Measurements from ENCODE around the gene ANO7.

The ANO7 gene

DNA sequence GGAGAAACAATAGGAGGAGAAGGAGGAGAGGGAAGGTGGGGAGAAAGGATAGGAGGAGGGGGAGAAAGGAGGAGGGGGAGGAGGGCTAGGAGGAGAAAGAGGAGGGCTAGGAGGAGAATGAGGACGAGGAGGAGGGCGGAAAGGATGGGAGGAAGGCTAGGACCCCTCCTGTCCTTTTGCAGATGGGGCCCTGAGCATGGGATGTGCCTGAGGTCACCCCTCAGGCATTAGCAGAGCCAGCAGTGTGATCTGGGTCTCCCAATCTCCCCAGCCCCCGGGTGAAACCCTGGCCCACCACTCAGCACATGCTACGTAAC is 601 bp upstream of the ANO7 start:
- DNase-seq (ENCODE audit: low read depth, low spot score): no peak
- no peak overlapping the region for H3K4me3 ChIP-seq (ENCODE audit: low read depth, low read length)
- in situ Hi-C loops (cut with HindIII; ENCODE audit: low sequenced_read_pairs): no loop called here
- TF ChIP-seq, protein P1, sequence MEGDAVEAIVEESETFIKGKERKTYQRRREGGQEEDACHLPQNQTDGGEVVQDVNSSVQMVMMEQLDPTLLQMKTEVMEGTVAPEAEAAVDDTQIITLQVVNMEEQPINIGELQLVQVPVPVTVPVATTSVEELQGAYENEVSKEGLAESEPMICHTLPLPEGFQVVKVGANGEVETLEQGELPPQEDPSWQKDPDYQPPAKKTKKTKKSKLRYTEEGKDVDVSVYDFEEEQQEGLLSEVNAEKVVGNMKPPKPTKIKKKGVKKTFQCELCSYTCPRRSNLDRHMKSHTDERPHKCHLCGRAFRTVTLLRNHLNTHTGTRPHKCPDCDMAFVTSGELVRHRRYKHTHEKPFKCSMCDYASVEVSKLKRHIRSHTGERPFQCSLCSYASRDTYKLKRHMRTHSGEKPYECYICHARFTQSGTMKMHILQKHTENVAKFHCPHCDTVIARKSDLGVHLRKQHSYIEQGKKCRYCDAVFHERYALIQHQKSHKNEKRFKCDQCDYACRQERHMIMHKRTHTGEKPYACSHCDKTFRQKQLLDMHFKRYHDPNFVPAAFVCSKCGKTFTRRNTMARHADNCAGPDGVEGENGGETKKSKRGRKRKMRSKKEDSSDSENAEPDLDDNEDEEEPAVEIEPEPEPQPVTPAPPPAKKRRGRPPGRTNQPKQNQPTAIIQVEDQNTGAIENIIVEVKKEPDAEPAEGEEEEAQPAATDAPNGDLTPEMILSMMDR (IDR thresholded peaks at IDR 0.05; ENCODE audit: low read depth, low read length): no peak

GRCh38 chr2:241189093-241189855 is 797 bp downstream of the ANO7 start:
- in situ Hi-C loops (cut with HindIII; ENCODE audit: low sequenced_read_pairs): no loop called here
- TF ChIP-seq, protein P1 (IDR thresholded peaks at IDR 0.05; ENCODE audit: low read depth, low read length): no peak
- no peak for DNase-seq (ENCODE audit: low read depth, low spot score)
- H3K4me3 ChIP-seq (ENCODE audit: low read depth, low read length): no peak overlapping the region

DNA sequence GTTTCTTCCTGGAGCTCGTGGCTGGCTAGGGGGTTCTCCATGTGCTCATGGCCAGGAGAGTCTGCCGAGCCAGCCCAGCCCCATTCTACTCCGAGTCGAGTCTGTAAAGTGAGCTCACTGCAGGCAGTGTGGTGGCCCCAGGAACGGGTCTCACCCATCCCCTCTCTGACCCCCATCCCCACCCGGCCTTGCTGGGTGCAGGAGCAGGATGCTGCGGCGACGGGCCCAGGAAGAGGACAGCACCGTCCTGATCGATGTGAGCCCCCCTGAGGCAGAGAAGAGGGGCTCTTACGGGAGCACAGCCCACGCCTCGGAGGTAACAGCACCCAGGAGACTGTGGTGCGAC is 1.4 kb downstream of the ANO7 start:
- in situ Hi-C loops (cut with HindIII; ENCODE audit: low sequenced_read_pairs): no loop called here
- TF ChIP-seq, protein P1 (IDR thresholded peaks at IDR 0.05; ENCODE audit: low read depth, low read length): no peak
- no peak overlapping the region for H3K4me3 ChIP-seq (ENCODE audit: low read depth, low read length)
- no peak for DNase-seq (ENCODE audit: low read depth, low spot score)

DNA sequence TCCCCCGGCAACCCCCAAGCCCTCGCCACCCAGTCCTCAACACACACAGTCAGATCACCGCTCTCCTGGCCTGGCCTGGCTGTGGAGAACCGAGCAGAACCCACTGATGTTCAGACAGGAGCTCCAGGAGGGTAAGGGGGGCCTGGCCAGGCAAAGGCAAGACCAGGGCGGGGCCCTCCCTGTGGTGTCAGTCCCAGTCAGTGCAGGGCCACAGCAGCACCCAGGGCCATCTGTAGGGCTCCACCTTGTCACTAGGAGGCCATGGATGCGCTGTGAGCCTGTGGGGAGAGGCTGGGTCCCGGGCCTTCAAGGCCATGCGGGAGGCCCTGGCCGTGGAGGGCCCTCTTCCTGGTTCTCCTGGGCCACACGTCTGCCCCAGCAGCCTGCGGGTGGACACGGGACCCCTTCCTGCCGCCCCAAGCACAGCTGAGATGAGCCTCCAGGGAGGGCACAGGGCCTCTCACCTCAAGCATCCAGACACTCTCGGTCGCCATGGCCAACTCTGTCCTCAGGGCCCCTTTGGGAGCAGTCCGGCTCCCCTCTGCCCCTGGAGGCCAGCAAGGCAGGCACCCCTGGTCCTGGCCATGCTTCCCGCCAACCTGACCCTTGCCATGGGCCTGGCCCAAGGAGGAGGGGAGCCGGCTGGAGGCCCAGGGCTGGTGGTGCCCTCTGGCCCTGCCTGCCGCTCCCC is 2.0 kb downstream of the ANO7 start:
- TF ChIP-seq, protein P1 (IDR thresholded peaks at IDR 0.05; ENCODE audit: low read depth, low read length): no peak
- no peak for DNase-seq (ENCODE audit: low read depth, low spot score)
- in situ Hi-C loops (cut with HindIII; ENCODE audit: low sequenced_read_pairs): no loop called here
- H3K4me3 ChIP-seq (ENCODE audit: low read depth, low read length): no peak overlapping the region

GRCh38 chr2:241191081-241191480 is 2.6 kb downstream of the ANO7 start:
- H3K4me3 ChIP-seq (ENCODE audit: low read depth, low read length): no peak overlapping the region
- in situ Hi-C loops (cut with HindIII; ENCODE audit: low sequenced_read_pairs): no loop called here
- no peak for DNase-seq (ENCODE audit: low read depth, low spot score)
- TF ChIP-seq, protein P1 (IDR thresholded peaks at IDR 0.05; ENCODE audit: low read depth, low read length): no peak

DNA sequence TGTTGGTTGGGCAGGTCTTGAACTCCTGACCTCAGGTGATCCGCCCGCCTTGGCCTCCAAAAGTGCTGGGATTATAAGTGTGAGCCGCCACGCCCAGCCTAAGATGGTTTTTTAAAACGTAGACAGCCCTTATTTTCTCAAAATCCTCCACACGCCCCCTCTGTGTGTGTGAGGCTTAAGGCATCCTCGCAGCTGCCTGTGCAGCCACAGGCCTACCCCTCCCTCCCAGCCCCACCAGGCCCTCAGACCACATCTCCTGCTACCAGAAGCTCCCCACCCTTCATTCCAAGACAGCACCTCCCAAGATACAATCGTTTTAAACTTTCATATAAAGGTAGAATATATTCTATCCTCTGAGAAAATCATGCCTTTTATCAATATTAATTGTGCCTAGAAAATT is 4.8 kb downstream of the ANO7 start:
- in situ Hi-C loops (cut with HindIII; ENCODE audit: low sequenced_read_pairs): no loop called here
- H3K4me3 ChIP-seq (ENCODE audit: low read depth, low read length): no peak overlapping the region
- no peak for DNase-seq (ENCODE audit: low read depth, low spot score)
- TF ChIP-seq, protein P1 (IDR thresholded peaks at IDR 0.05; ENCODE audit: low read depth, low read length): no peak

Data from astrocyte of the spinal cord (primary cell).